Loucy (cell line): ENCODE measurements around the gene SMARCAD1.

ENCODE experiments used
- EZH2phosphoT487 ChIP-seq: fragments of 200-600 bp; IDR thresholded peaks from 2 replicates; pipeline ENCODE4 v1.6.1; 2018; ENCODE audit warnings: antibody characterized with exemption, mild to moderate bottlenecking, moderate library complexity, borderline replicate concordance
- TF ChIP-seq, protein P1 (sequence below): fragments of 200-600 bp; sonication (generic); conservative IDR thresholded peaks from 2 replicates; pipeline ENCODE4 v1.5.1; 2014; ENCODE audit warnings: mild to moderate bottlenecking, antibody characterized with exemption, low read length

GRCh38 chr4:94165256-94165655 is 42.4 kb upstream of the SMARCAD1 start:
- TF ChIP-seq, protein P1, sequence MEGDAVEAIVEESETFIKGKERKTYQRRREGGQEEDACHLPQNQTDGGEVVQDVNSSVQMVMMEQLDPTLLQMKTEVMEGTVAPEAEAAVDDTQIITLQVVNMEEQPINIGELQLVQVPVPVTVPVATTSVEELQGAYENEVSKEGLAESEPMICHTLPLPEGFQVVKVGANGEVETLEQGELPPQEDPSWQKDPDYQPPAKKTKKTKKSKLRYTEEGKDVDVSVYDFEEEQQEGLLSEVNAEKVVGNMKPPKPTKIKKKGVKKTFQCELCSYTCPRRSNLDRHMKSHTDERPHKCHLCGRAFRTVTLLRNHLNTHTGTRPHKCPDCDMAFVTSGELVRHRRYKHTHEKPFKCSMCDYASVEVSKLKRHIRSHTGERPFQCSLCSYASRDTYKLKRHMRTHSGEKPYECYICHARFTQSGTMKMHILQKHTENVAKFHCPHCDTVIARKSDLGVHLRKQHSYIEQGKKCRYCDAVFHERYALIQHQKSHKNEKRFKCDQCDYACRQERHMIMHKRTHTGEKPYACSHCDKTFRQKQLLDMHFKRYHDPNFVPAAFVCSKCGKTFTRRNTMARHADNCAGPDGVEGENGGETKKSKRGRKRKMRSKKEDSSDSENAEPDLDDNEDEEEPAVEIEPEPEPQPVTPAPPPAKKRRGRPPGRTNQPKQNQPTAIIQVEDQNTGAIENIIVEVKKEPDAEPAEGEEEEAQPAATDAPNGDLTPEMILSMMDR: no peak
- TF ChIP-seq EZH2phosphoT487: no peak
